ENCODE measurements around the gene CRYGC. TPM values are rescaled to one million over a fixed set of nuclear protein-coding genes. Genes with fewer than 3 reads are reported as not detected.

Gene CRYGC
- total RNA-seq, 1 experiment from 2014 or later, result not detected

GRCh38 chr2:208092093-208092832, 37.4 kb downstream of the CRYGC start:
- in situ Hi-C loops (cut with HindIII; ENCODE audit: low pct_unique_long_range_greater_than_20kb, low sequenced_read_pairs), result no loop called here
- POLR2A ChIA-PET, result interaction anchor here (0.9 kb wide), 1 partner anchor 9 kb away, joined by 6 read pairs; no protein-coding TSS in a partner anchor

GRCh38 chr2:208090420-208090819, 39.2 kb downstream of the CRYGC start:
- in situ Hi-C loops (cut with HindIII; ENCODE audit: low pct_unique_long_range_greater_than_20kb, low sequenced_read_pairs), result no loop called here
- intact Hi-C loops (cut with micrococcal nuclease; ENCODE audit: unreplicated experiment), result no loop called here
- POLR2A ChIA-PET, result no interaction called here
- DNase-seq (ENCODE audit: low read depth, low spot score), result no peak
- Histone ChIP-seq H3K9me3 (ENCODE audit: control insufficient read depth, insufficient read depth, low read depth, low read length) (no peaks in the 10 kb centered on the region), H3K4me1 (ENCODE audit: control insufficient read depth, insufficient read depth, low read length) (no peaks in the 10 kb centered on the region), H3K27me3 (ENCODE audit: control insufficient read depth, insufficient read depth, low read length) (no peaks in the 10 kb centered on the region), H3K4me3 (ENCODE audit: low read depth in 2 of 2, low read length in 2 of 2) (no peak overlapping the region), H3K27ac (ENCODE audit: low read length) (no peak overlapping the region), H3K36me3 (ENCODE audit: control insufficient read depth, insufficient read depth, low read length) (no peaks in the 10 kb centered on the region)
- CTCF ChIA-PET, result no interaction called here
- no peak for ATAC-seq
- no TSS peak for BruUV-seq (replicated peaks)
- TF ChIP-seq TCF7L2 (IDR thresholded peaks at IDR 0.05; ENCODE audit: low read depth, low read length) (no peak), SIN3A (IDR thresholded peaks at IDR 0.05; ENCODE audit: borderline replicate concordance, insufficient read depth, low read depth, low read length) (no peak), POLR2AphosphoS5 (IDR thresholded peaks at IDR 0.05; ENCODE audit: low read depth, low read length) (no peak)
- TF ChIP-seq, protein P1, sequence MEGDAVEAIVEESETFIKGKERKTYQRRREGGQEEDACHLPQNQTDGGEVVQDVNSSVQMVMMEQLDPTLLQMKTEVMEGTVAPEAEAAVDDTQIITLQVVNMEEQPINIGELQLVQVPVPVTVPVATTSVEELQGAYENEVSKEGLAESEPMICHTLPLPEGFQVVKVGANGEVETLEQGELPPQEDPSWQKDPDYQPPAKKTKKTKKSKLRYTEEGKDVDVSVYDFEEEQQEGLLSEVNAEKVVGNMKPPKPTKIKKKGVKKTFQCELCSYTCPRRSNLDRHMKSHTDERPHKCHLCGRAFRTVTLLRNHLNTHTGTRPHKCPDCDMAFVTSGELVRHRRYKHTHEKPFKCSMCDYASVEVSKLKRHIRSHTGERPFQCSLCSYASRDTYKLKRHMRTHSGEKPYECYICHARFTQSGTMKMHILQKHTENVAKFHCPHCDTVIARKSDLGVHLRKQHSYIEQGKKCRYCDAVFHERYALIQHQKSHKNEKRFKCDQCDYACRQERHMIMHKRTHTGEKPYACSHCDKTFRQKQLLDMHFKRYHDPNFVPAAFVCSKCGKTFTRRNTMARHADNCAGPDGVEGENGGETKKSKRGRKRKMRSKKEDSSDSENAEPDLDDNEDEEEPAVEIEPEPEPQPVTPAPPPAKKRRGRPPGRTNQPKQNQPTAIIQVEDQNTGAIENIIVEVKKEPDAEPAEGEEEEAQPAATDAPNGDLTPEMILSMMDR (IDR thresholded peaks at IDR 0.05), result no peak
- TF ChIP-seq, protein P2, sequence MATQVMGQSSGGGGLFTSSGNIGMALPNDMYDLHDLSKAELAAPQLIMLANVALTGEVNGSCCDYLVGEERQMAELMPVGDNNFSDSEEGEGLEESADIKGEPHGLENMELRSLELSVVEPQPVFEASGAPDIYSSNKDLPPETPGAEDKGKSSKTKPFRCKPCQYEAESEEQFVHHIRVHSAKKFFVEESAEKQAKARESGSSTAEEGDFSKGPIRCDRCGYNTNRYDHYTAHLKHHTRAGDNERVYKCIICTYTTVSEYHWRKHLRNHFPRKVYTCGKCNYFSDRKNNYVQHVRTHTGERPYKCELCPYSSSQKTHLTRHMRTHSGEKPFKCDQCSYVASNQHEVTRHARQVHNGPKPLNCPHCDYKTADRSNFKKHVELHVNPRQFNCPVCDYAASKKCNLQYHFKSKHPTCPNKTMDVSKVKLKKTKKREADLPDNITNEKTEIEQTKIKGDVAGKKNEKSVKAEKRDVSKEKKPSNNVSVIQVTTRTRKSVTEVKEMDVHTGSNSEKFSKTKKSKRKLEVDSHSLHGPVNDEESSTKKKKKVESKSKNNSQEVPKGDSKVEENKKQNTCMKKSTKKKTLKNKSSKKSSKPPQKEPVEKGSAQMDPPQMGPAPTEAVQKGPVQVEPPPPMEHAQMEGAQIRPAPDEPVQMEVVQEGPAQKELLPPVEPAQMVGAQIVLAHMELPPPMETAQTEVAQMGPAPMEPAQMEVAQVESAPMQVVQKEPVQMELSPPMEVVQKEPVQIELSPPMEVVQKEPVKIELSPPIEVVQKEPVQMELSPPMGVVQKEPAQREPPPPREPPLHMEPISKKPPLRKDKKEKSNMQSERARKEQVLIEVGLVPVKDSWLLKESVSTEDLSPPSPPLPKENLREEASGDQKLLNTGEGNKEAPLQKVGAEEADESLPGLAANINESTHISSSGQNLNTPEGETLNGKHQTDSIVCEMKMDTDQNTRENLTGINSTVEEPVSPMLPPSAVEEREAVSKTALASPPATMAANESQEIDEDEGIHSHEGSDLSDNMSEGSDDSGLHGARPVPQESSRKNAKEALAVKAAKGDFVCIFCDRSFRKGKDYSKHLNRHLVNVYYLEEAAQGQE (IDR thresholded peaks at IDR 0.05; ENCODE audit: insufficient read depth in 1 of 2, low read depth in 2 of 2, low read length in 1 of 2), result no peak

More at GRCh38 chr2:208092093-208092832, 37.4 kb downstream of the CRYGC start:
- Histone ChIP-seq H3K4me1 (ENCODE audit: control insufficient read depth, insufficient read depth, low read length) (no peaks in the 10 kb centered on the region), H3K4me3 (ENCODE audit: low read depth in 2 of 2, low read length in 2 of 2) (no peak overlapping the region), H3K36me3 (ENCODE audit: control insufficient read depth, insufficient read depth, low read length) (no peaks in the 10 kb centered on the region), H3K27me3 (ENCODE audit: control insufficient read depth, insufficient read depth, low read length) (no peaks in the 10 kb centered on the region), H3K9me3 (ENCODE audit: control insufficient read depth, insufficient read depth, low read depth, low read length) (no peaks in the 10 kb centered on the region), H3K27ac (ENCODE audit: low read length) (no peak overlapping the region)
- DNase-seq (ENCODE audit: low read depth, low spot score), result no peak
- no TSS peak for BruUV-seq (replicated peaks)
- no peak for TF ChIP-seq SIN3A (IDR thresholded peaks at IDR 0.05; ENCODE audit: borderline replicate concordance, insufficient read depth, low read depth, low read length)
- TF ChIP-seq, protein P1 (IDR thresholded peaks at IDR 0.05), result no peak
- no peak for TF ChIP-seq TCF7L2 (IDR thresholded peaks at IDR 0.05; ENCODE audit: low read depth, low read length)
- TF ChIP-seq, protein P2 (IDR thresholded peaks at IDR 0.05; ENCODE audit: insufficient read depth in 1 of 2, low read depth in 2 of 2, low read length in 1 of 2), result no peak
- no peak for TF ChIP-seq POLR2AphosphoS5 (IDR thresholded peaks at IDR 0.05; ENCODE audit: low read depth, low read length)
- no peak for ATAC-seq
- CTCF ChIA-PET, result no interaction called here
- intact Hi-C loops (cut with micrococcal nuclease; ENCODE audit: unreplicated experiment), result no loop called here

Measured in Panc1 (cell line).